HG03196 (cell line): Measurements from ENCODE around the gene PSD2.

Experiments used
- ATAC-seq: cut with Tn5 transposase; IDR thresholded peaks from one replicate; pipeline ENCODE4 v1.9.1; 2021; ENCODE audit not compliant: unreplicated experiment

The PSD2 gene

GRCh38 chr5:139810341-139811273, 15.0 kb downstream of the PSD2 start:
- no peak for ATAC-seq

DNA sequence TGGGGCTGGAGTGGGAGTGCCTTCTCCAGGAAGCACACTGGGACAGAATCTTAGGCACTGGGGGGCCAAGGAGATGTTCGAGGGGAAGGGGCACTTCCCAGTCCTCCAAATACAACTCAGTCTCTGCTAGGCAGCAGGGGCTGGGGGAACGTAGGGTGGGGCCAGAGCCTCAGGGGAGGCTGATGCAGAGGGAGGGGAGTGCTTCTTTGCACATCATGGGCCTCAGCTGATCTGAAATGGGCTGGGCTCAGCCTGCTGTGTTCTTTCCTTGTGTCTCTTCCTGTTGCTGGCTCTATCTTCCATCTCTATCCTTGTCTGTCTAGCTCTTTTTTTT, 15.6 kb downstream of the PSD2 start:
- no peak for ATAC-seq

DNA sequence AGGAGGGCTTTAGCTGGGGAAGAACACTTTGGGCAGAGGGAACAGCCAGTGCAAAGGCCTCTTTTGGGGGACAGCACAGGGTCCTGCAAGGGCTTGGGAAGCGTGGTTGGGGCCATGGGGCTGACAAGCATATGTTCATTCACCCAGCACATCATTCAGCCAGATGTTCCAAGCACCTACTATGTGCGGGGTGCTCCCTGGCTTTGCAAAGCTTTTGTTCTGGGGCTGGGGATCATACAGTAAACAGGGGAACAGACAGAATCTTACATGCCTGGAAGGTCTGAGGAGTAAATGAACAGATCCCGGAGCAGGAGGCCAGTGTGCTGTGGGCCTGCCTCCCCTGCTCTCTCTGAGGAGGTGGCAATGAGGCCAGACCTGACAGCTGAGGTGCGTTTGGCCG, 16.7 kb downstream of the PSD2 start:
- no peak for ATAC-seq

DNA sequence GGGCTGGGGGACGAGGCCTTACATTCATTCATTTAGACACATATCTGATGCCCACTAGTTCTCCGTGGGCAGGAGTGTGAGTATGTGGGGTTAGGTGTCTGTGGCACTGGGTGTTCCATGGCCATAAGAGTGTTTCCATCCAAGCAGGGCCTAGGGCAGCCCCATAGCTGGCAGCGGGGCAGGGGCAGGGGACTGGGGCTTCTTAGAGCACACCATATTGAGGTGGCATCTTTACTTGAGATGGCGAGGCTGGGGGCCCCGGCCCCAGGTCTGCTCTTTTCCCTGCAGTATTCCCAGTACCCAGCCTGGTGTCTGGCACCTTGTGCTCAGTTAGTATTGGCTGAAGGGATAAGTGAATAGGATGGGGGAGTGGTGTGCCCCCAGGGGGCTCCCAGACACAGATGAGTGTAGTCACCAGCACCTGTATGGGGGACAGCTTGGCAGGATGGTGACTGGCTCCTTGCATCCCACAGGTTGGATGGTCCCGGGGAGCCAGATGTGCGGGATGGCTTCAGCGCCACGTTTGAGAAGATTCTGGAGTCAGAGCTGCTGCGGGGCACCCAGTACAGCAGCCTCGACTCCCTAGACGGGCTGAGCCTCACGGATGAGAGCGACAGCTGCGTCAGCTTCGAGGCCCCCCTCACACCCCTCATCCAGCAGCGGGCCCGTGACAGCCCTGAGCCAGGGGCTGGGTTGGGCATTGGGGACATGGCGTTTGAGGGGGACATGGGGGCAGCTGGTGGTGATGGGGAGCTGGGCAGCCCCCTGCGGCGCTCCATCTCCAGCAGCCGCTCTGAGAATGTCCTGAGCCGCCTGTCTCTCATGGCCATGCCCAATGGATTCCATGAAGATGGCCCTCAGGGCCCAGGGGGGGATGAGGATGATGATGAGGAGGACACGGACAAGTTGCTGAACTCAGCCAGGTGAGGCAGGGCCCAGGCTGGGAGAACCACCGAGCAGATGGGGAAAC, 17.5 kb downstream of the PSD2 start:
- ATAC-seq, result no peak

- no peak for ATAC-seq
Measured at GRCh38 chr5:139814191-139814601, 18.6 kb downstream of the PSD2 start.

DNA sequence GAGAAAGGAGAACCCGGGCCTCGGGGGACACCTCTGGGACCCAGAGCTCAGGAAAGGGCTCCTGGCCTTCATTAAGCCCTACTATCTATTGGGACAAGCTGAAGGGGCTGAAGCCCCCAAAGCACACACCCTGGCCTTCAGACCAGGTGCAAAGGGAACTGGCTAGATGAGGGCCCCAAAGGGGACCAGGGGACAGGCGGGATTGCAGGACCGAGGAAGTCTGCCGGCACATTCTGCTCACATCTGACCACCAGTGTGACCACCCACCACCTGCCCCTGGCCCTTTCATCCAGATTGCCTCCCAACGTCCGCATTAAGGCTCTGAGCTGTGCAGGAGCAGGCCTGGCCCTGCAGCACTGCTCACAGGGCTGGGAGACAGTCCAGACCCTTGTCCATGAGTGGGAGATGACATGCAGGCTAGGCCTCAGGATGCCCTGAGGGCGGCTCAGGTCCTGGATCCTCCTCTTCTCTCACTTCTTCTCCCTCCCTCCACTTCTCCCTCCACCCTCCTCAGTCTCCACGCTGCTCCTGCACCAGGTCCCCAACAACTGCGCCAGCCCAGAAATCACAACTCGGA, 19.2 kb downstream of the PSD2 start:
- ATAC-seq, result no peak

- no peak for ATAC-seq
Measured at GRCh38 chr5:139816566-139816965, 21.0 kb downstream of the PSD2 start.

DNA sequence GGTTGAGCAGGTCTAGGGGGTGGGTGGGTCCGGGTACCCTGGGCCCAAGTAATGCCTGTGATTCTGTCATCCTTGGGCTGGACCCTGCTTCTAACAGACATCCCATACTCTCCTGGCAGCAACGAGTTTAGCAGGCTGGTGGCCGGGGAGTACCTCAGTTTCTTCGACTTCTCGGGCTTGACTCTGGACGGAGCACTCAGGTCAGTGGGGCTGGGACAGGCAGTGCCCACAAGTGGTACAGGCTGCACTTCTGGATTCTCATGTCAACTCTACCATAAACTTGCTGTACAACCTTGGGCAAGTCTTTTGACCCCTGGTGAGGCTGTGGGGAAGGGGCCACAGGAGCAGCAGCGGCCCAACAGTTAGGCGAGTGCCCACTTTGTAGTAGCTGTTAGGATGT, 21.8 kb downstream of the PSD2 start:
- no peak for ATAC-seq

GRCh38 chr5:139817970-139818369, 22.4 kb downstream of the PSD2 start:
- no peak for ATAC-seq

DNA sequence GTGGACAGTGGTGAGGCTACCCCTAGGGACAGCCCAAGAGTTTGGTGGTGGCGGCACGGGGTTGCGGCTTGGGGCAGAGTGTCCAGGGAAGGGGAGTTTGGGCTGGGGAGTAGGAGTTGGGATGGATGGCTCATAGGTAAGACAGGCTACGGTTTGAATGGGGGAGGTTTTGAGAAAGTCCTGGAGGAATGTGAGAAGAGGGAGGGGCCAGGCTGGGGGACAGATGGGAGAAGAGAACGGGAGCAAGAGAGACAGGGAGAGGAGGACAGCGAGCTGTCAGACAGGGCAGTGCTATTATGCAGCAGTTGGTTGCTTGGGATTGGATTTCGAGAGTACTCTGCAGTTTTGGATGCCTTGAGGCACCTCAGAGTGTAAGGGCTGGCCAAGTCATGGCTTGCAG, 24.5 kb downstream of the PSD2 start:
- no peak for ATAC-seq

- ATAC-seq, result no peak
Measured at GRCh38 chr5:139820606-139821005, 25.0 kb downstream of the PSD2 start.

DNA sequence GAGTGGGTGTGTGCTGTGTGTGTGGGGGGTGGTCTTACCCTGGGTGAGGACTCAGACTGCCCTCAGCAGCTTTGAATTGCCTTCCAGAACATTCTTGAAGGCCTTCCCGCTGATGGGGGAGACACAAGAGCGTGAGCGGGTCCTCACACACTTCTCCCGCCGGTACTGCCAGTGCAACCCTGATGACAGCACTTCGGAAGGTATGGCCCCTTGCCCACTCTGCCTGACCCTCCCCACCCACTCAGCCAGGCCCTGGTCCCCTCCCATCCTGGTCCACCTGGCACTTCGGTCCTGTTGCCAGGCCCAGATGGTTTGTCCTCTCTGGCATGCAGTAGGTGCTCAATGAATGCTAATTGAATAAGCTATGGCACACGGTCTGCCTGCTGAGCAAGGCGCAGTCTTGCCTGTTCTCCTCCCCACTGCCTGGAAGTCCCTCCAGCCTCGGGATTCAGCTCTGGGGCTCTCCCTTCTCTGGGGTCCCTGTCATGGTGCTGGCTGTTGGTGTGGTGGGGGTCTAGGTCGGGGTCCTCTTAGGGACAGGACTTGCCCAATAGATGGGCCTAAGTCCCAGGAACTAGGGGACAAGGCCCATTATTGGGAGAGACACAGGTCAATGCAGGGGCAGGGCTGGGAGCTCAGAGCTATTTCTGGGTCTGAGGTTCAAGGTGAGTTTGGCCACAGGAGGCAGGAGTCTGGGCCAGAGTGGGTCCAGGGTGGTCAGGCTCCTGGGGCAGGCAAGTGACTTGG, 26.4 kb downstream of the PSD2 start:
- no peak for ATAC-seq

GRCh38 chr5:139822553-139823425, 27.2 kb downstream of the PSD2 start:
- no peak for ATAC-seq

GRCh38 chr5:139823757-139824355, 28.2 kb downstream of the PSD2 start:
- ATAC-seq, result no peak

- ATAC-seq, result no peak
Measured at GRCh38 chr5:139825690-139826089, 30.1 kb downstream of the PSD2 start.

DNA sequence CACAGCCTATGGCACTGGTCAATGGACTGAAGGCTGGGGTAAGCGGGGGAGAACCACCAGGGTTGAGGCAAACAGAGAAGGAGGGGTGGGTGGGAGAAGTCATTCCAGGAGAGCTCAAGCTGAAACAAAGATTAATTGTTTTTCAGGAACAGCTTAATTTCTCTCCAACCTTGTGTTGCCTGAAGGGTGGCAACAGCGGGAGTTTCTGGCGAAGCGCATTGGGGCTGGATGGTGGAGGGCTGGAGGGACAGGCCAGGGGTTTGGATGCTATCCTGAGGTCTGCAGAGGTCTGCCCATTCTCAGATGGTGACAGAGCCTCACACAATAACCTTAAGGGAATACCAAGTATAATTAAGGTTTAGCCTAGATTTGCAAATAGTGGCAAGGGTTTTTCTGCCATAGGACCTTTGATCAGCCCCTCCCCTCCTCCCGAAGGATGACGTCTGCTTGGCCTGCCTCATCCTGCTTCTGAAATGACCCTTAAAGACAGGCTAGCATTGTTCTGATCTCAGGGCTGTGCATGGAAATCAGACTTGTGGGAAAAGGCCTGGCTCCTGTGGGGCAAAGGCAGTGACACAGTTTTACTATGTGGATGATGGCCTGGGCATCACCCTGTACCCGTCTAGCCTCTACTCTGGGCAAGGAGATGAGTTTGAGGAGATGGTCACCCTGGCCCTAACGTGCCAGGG, 32.7 kb downstream of the PSD2 start:
- no peak for ATAC-seq

GRCh38 chr5:139829471-139829870, 33.9 kb downstream of the PSD2 start:
- no peak for ATAC-seq

GRCh38 chr5:139831624-139832023, 36.0 kb downstream of the PSD2 start:
- ATAC-seq, result no peak

- ATAC-seq, result no peak
Measured at GRCh38 chr5:139833525-139833924, 37.9 kb downstream of the PSD2 start.
